Body of pancreas (tissue), 4 donors: ENCODE measurements around the gene FGD3.

Experiments used
- POLR2A ChIP-seq, 3 donors: fragments of 450-650 bp; IDR thresholded peaks; one replicate each; pipeline ENCODE4 v1.6.1; 2016; ENCODE audit warnings: antibody characterized with exemption in 3 of 3, mild to moderate bottlenecking in 2 of 3
- TF ChIP-seq, protein P1 (sequence below), 7 experiments: fragments of 450-650 bp in 4 of 7; fragments of 200-600 bp in 3 of 7; sonication (generic) in 3 of 7; IDR thresholded peaks; one replicate each; pipeline ENCODE4 v1.5.1; 2016 to 2019; ENCODE audit warnings: antibody characterized with exemption in 7 of 7

DNA sequence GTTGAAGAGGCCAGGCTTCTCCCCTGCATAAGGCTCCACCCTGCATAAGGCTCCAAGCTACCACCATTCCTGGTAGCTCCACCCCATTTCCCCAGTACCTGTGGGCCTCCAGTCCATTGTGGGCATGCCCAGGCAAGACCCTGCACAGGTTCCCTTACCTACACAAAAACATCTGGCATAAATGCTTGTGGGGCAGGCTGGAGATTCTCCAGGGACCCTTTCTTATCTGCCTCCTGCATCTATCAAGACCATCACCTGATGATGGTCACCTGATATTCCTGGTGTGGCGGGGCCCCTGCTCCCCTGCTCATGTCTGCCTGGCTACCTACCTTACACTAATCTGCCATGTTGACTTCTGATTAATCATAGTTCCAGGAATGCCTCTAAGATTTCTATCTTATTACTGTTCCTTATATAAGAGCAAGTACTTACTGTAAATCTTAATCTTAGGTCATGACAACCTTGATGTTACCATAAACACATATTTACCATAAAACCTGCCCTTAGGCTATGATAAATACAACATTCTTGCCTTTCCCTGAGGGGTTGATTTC lies 41.0 kb downstream of the FGD3 start:
- TF ChIP-seq, protein P1, sequence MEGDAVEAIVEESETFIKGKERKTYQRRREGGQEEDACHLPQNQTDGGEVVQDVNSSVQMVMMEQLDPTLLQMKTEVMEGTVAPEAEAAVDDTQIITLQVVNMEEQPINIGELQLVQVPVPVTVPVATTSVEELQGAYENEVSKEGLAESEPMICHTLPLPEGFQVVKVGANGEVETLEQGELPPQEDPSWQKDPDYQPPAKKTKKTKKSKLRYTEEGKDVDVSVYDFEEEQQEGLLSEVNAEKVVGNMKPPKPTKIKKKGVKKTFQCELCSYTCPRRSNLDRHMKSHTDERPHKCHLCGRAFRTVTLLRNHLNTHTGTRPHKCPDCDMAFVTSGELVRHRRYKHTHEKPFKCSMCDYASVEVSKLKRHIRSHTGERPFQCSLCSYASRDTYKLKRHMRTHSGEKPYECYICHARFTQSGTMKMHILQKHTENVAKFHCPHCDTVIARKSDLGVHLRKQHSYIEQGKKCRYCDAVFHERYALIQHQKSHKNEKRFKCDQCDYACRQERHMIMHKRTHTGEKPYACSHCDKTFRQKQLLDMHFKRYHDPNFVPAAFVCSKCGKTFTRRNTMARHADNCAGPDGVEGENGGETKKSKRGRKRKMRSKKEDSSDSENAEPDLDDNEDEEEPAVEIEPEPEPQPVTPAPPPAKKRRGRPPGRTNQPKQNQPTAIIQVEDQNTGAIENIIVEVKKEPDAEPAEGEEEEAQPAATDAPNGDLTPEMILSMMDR (IDR thresholded peaks at IDR 0.05) = no peak
- TF ChIP-seq POLR2A (IDR thresholded peaks at IDR 0.05) = no peak
